Vagina (tissue), 2 donors: ENCODE measurements around the gene WWOX.

Source experiments
- POLR2A ChIP-seq, 2 donors: fragments of 450-650 bp; IDR thresholded peaks; one replicate each; pipeline ENCODE4 v1.6.1; 2017; ENCODE audit warnings: antibody characterized with exemption in 2 of 2, mild to moderate bottlenecking in 2 of 2, moderate library complexity in 2 of 2
- TF ChIP-seq, protein P1 (sequence below), 3 experiments: fragments of 450-650 bp in 2 of 3; fragments of 200-600 bp in 1 of 3; sonication (generic) in 1 of 3; IDR thresholded peaks; one replicate each; pipeline ENCODE4 v1.5.1; 2017 to 2019; ENCODE audit warnings: antibody characterized with exemption in 3 of 3, mild to moderate bottlenecking in 2 of 3, moderate library complexity in 2 of 3

DNA sequence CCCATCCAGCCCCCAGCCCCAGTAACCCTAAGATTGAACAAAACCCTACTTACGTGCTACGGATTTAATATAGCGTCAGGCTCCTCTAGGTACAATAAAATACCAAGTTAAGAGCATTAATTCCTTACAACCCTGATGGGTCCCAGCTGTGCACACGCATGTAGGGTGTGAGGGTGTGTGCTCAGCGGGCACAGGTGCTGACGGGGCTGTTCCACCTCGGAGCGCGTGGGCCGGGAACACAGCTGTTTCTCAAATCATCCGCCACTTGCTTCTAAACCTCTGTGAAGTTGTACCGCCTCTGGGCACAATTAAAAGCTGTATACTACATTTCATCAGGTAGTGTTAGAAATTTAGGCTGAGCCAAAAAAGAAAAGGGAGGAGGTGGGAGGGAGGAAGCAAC is 1022.5 kb downstream of the WWOX start:
- TF ChIP-seq, protein P1, sequence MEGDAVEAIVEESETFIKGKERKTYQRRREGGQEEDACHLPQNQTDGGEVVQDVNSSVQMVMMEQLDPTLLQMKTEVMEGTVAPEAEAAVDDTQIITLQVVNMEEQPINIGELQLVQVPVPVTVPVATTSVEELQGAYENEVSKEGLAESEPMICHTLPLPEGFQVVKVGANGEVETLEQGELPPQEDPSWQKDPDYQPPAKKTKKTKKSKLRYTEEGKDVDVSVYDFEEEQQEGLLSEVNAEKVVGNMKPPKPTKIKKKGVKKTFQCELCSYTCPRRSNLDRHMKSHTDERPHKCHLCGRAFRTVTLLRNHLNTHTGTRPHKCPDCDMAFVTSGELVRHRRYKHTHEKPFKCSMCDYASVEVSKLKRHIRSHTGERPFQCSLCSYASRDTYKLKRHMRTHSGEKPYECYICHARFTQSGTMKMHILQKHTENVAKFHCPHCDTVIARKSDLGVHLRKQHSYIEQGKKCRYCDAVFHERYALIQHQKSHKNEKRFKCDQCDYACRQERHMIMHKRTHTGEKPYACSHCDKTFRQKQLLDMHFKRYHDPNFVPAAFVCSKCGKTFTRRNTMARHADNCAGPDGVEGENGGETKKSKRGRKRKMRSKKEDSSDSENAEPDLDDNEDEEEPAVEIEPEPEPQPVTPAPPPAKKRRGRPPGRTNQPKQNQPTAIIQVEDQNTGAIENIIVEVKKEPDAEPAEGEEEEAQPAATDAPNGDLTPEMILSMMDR (IDR thresholded peaks at IDR 0.05), result no peak
- no peak for TF ChIP-seq POLR2A (IDR thresholded peaks at IDR 0.05)
